NB4 (cell line): Measurements from ENCODE around the gene BUD13.

Source experiments
- CTCF ChIP-seq: IDR thresholded peaks from one replicate; pipeline ENCODE4 v1.5.1; 2012; ENCODE audit warnings: low read depth, low read length
- MAX ChIP-seq: IDR thresholded peaks from 2 replicates; pipeline ENCODE4 v1.6.1; 2011; ENCODE audit warnings: low read depth, low read length
- MYC ChIP-seq: IDR thresholded peaks from 2 replicates; pipeline ENCODE4 v1.6.1; 2011; ENCODE audit warnings: low read depth, low read length
- POLR2A ChIP-seq: IDR thresholded peaks from 2 replicates; pipeline ENCODE4 v1.6.1; 2011; ENCODE audit warnings: mild to moderate bottlenecking; ENCODE audit not compliant: insufficient read length; ENCODE audit errors: extremely low read depth

GRCh38 chr11:116710001-116710674 lies 62.6 kb downstream of the BUD13 start:
- TF ChIP-seq POLR2A (no peak), MAX (no peak), CTCF (no peak), MYC (no peak)
